HG03025 (cell line): ENCODE measurements around the gene MECP2.
"Not testable (repeated sequence)": the region's sequence is repeated elsewhere in the genome, so short reads cannot be mapped to it uniquely, and the experiment has no call there.

Experiments
- ATAC-seq: cut with Tn5 transposase; IDR thresholded peaks from one replicate; pipeline ENCODE4 v1.9.1; 2021; ENCODE audit warnings: mild to moderate bottlenecking, moderate library complexity; ENCODE audit not compliant: unreplicated experiment, low FRiP score

MECP2 gene

DNA sequence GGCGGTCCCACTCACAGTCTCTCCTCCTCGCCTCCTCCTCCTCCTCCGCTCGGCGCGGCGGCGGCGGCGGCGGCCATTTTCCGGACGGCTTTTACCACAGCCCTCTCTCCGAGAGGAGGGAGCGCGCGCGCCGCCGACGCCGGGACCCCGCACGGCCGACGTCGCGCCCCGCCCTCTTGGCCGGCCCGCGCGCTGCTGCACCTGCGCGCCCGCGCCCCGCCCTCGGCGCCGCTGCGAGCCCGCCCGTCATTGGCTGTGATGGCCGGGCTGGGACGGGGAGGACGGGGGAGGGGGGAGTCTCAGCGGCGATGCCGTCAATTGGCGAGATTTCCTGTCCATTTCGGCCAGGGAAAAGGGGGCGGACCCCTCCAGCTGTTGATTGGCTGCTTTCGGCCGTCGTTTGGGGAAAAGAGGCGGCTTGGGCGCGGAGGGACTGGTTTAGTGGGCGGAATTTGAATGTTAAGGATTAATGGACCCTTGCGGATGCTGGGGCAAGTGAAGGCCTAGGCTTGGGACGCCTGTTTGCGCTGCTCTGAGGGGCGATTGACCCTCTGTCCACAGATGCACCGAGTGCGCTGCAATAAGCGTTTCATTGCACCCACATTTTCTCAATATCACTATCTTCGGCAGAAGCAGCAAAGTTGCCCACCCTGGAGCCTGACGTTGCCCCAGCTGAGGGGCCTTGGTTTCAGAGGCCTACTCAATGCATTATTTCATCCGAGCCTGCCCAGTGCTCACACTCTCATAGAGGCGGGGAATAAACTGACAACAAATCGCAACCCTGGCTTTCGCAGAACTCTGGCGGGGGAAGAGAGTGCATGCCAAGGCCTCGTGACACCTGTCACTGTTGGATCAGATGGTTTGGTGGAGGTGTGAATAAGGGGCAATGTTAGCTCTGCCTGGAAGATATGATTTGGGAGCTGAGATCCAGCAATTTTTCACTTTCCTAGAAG lies at the start of gene MECP2:
Gene MECP2, minus strand, starts transcription at position 129 of the 953 bp plus-strand sequence.
- peak; percentile 69 for ATAC-seq

DNA sequence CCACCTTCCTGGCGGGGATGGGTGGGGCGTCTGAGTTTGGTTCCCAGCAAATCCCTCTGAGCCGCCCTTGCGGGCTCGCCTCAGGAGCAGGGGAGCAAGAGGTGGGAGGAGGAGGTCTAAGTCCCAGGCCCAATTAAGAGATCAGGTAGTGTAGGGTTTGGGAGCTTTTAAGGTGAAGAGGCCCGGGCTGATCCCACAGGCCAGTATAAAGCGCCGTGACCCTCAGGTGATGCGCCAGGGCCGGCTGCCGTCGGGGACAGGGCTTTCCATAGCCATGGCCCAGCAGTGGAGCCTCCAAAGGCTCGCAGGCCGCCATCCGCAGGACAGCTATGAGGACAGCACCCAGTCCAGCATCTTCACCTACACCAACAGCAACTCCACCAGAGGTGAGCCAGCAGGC lies 46.5 kb upstream of the MECP2 start, which contains the start of gene OPN1LW:
Gene OPN1LW, plus strand, starts transcription at position 234 of the 400 bp plus-strand sequence. Its CDS starts 41 bp downstream, at position 275.
- not testable (repeated sequence) for ATAC-seq

DNA sequence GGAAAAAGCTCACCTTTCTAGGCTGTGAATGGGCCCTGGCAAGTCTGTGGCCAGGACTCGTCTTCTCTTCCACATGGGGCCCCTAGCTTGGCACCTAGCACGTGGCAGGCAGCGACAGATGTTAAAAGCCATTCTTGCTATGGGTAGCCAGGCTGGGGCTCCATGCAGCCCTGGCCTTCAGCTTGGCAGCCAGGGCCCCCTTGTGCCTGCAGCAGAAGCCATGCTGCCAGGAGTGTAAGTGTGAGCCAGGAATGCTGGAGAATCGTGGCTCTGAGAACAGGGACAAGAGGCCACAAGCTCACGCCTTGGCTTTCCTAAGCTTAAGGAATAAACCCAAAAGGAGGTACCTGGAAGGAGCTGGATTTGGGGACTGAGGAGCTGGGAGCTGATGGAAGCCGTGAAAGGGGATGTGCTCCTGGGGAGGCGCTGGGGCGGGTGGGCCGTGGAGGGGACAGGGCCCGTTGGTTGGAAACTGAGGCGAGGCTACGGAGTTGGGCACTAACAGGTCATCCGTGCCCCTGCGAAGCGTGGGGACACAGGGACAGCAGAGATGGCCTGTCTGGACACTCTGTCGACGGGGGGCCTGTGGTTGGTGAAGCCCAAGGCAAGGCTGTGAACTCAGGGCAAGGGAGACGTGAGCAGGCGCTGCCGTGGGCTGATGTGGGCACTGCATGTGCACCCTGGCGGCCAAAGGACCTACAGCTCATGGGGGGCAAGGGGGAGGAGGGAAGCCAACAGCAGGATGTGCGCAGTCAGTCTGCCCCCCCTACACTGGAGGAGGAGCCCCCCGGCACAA lies 45.6 kb upstream of the MECP2 start:
- no peak for ATAC-seq

DNA sequence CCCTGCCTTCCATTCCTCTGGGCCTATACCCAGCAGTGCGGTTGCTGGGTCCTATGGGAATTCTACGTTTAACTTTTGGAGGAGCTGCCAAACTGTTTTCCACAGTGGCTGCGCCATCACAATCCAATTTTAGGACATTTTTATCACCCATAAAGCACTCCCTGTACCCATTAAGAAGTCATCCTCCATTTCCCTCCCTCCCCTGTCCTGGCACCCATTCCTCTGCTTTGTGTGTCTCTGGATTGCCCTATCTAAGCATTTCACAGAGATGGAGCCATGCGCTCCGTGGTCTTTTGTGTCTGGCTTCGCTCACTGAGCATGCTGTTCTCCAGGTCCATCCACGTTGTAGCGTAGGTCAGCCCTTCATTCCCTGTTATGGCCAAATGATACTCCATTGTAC lies 44.9 kb upstream of the MECP2 start:
- no peak for ATAC-seq

DNA sequence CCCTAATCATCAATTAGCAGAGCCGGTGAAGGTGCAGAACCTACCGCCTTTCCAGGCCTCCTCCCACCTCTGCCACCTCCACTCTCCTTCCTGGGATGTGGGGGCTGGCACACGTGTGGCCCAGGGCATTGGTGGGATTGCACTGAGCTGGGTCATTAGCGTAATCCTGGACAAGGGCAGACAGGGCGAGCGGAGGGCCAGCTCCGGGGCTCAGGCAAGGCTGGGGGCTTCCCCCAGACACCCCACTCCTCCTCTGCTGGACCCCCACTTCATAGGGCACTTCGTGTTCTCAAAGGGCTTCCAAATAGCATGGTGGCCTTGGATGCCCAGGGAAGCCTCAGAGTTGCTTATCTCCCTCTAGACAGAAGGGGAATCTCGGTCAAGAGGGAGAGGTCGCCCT lies 43.2 kb upstream of the MECP2 start:
- ATAC-seq = no peak

DNA sequence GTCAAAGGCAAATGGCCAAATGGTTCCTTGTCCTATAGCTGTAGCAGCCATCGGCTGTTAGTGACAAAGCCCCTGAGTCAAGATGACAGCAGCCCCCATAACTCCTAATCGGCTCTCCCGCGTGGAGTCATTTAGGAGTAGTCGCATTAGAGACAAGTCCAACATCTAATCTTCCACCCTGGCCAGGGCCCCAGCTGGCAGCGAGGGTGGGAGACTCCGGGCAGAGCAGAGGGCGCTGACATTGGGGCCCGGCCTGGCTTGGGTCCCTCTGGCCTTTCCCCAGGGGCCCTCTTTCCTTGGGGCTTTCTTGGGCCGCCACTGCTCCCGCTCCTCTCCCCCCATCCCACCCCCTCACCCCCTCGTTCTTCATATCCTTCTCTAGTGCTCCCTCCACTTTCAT lies 42.7 kb upstream of the MECP2 start:
- no peak for ATAC-seq

DNA sequence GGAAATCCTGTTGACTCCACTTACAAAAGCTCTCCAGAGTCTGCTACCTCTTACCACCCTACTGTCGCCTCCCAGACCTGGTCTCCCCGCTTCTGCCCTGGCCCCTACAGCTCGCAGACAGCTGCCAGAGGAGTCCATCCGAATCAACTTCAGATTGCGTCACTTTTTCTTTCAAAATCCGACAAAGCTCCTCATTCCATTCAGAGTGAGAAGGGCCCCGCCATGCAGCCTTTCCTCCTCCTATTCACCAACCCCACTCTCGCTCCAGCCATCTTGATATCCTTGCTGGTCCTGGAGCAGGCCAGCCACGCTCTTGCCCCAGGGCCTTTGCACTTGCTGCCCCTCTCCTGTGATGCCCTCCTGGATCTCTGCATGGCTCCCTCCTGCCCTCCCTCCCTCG lies 41.3 kb upstream of the MECP2 start:
- no peak for ATAC-seq

DNA sequence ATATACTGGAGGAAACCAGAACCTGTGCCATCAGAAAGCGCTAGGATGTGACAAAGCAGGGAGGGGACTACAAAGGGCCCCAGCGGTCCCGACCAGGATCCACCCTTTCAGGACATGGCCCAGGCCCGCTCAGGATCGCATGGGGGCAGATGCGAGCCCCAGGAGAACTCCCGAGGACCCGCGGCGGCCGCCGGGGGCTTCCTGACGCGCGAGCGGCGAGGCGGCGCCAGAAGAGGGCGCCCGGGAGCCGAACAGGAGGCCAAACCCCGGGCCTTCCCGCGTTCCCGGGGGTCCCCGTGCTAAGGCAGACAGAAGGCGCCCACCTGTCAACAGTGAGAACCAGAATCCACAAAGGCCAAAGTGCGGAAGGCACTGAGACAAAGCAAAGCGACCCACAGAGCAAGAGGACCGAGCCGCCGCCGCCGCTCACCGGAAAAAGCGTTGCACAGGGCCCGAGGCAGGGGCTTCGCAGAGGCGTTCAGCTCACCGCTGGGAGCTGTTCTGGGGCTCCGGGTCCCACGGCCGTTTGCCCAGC lies 39.2 kb upstream of the MECP2 start:
- no peak for ATAC-seq

DNA sequence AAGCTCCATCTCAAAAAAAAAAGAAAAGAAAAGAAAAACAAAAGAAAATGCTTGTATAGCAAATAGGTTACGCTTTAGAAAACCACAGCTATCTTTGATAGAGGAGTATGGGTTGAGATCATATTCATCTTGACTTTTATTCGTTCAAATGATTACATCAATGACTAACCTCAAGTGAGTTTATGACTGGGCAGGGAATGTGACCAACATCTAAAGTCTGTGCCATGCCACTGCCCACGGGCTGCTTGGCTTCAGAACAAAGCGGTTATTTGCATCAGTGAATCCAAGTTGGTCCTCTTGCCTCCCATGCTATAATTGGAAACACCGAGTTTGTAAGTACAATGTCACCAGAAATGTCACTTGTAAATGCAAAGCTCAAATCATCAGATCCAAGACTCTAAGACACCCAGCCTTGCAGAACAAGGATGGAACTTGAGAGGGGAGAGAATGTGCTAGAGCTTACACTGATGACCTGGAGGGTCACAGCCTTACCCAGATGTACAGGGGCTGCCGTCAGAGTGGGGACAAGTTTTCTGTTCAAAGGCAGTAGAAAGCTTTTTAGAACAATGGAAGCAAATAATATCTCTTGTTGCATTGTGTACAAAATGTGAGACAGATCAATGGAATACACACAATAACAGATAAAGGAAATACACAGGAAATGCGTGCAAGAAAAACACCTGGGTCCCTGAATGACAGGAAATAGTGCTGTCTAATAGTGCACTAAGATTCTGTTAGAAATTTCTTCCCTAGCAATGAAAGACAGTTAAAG lies 38.1 kb upstream of the MECP2 start:
- no peak for ATAC-seq

DNA sequence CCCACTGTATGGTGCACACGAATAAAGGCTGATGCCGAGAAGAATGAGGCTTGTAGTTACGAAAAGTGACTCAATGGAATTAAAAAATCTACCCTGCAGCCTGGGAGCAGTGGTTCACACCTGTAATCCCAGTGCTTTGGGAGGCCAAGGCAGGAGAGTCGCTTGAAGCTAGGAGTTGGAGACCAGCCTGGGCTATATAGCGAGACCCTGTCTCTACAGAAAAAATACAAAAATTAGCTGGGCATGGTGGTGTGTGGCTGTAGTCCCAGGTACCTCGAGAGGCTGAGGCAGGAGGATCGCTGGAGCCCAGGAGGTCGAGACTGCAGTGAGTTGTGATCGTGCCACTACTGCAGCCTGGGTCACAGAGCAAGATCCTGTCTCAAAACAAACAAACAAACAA lies 34.8 kb upstream of the MECP2 start:
- ATAC-seq = no peak

DNA sequence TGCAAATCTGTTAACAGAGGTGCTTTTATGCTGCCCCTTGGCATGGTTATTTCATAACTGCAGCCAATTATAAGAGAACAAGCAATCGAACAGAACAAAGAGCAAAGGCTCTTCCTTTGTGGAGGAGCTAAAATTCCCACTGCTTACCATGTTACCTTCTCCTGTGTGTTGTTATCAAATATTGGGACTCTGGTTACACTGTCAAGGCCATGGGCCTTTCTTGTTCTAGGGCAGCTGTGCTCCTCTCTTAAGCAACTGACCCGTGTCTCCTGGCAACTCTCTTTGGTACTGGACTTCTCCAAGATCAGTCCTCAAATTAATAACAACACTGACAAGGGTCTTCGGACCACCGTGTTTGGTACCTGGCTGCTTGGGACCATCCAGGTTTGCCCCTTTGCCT lies 34.4 kb upstream of the MECP2 start:
- ATAC-seq = no peak

DNA sequence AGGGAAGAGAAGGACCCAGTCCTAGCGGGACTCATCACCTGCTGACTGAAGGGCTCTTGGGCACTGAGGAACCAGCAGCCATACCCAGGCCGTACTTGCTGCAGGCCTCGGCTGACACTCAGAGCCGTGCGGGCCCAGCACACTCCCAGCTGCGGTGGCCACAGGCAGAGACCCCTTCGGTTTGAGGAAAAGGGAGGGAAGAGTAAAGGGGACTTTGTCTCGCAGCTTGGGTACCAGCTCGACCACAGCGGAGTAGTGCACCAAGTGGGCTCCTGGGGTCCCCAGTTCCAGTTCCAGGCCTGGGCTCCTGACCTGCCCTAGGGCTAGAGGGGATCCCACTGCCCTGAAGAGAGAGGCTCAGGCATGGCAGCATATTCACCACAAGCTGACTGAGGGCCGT lies 28.6 kb upstream of the MECP2 start:
- no peak for ATAC-seq

DNA sequence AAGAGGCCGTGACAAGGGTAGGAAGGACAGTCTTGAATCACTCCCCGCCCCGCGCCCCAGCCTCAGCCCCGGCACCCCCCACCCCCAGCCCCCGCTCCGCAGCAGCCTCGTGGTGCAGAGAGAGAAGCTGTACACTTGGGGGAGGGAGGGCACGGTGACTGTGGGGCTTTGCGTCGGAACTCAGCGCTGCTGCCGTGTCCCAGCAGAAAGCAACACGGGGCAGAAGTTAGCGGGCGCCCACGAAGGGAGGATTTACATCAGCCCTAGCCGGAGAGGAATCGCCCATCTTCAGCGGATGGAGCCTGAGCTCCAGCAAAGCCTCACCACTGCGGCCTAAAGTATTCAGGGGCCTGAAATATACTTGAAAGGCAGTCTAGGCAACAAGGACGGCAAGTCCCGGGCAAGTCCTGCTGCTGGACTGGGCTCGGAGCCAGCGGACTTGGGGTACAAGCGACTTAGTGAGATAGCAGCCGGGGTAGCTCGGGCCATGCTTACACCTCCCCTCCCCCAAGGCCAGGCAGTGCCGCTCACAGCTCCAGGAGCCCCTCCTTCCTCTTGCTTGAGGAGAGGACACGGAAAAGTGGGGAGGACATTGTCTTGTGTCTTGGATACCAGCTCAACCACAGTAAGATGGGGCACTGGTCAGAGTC lies 28.0 kb upstream of the MECP2 start:
- no peak for ATAC-seq

DNA sequence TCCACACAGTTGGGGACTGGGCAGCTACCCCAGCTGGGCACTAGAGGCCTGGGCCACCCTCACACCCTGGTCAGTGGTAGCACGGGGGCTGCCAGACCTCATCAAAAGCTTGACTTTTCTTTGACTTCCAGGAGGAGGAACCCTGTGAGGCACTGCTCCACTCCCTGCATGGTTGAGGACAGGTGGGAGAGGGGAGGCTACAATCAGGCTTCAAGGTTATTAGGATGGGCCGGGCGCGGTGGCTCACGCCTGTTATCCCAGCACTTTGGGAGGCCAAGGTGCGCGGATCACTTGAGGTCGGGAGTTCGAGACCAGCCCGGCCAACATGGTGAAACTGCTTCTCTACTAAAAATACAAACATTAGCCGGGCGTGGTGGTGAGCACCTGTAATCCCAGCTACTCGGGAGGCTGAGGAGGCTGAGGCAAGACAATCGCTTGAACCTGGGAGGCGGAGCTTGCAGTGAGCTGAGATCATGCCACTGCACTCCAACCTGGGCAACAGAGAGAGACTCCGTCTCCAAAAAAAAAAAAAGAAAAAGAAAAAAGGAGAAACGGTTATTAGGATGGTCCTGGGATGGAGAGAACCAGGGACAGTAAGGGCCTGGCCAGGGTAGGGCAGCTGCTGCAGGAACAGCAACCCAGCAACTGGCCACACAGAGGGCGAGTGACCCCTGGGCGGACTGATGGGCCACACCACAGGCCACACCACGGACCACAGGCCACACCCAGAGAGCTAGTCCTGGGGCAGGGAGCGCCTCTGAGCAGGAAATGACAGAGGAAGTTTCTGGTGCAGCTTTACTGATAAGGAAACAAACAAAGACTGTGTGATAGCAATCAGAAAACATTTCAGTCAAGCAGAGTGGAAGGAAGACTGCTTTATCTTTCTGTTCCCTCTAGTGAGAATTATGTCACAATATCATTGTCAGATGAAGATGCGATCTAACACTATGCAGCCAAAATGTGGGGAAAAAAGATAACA lies 26.0 kb upstream of the MECP2 start:
- ATAC-seq = no peak

DNA sequence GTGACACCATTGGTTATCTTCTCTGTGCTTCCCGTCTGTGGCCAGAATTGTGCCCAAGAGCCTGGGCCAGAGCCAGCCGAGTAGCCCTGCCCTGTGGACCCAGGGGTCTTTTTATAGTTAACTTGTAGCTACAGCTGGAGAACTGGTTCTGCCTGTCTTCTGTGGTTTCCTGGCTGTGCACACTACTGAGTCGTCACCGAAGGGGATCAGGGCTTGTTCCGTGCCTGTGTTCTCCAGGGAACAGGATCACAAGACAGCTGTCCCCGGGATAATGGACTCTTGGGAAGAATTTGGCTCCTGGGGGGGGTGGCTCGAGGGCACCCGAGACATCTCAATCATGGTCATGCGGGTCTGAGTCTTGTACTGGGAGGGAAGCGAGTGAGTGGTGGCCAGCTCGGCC lies 24.4 kb upstream of the MECP2 start:
- no peak for ATAC-seq

DNA sequence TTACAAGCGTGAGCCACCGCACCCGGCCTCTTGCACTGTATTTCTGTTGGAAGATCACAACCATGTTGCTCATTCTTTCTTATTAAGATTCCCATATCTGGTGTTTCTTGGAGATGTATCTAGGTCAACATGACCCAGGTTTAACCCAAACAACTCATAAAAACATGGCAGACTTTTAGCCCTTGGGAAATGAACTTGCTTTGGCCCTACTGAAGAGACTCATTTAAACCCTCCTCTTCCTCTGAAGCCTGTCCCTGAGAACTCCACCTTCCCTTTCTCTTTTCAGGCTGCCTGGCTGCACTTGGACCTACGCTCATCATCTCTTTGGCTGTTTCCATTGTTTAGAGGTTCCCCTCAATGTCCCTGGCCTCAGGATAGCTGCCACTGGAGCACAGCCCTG lies 23.7 kb upstream of the MECP2 start:
- ATAC-seq = no peak

DNA sequence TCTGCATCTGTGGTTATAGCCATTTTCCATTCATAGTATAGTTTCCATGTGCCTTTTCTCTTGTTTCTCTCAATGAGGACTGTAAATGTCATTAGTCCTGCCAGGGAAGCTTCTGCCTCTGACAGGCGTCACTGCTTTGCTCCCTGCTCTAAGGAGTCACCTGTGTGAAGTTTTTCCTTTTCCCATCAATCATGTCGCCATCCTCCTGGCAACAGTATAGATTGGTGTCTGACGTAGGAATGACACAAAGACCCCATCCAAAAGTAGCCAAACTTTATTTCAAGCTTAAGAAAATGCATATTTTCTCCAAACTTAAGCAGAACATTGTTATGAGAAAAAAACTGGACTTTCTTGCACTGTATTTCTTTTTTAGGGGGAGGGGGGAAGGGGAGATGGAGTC lies 23.1 kb upstream of the MECP2 start:
- ATAC-seq = no peak

DNA sequence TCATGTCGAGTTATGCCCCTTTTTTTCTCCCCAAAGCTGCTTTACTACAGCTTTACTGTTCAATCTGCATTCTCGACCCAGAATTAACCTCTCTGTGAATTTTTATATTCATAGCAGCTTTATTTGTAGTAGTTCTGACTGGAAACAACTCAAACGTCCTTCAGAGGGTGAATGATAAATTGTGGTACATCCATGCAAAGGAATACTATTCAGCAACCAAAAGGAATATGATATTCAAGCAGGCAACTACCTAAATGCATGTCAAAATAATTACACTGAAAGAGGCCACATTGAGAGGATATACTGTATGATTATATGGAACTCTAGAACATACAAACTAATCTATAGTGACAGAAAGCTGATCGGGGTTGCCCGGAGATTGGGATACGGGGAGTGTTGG lies 20.0 kb upstream of the MECP2 start:
- no peak for ATAC-seq
